WTC11 (cell line): ENCODE results near the gene RBFOX2.

Experiments used
- CREM ChIP-seq: sonication (generic); formaldehyde crosslinking; IDR thresholded peaks from 2 replicates; pipeline ENCODE4 v1.8.1; 2022; ENCODE audit warnings: mild to moderate bottlenecking, missing genetic modification reagents, moderate library complexity
- NFE2L1 ChIP-seq: sonication (generic); formaldehyde crosslinking; IDR thresholded peaks from 2 replicates; pipeline ENCODE4 v1.8.1; 2023; ENCODE audit warnings: missing genetic modification reagents
- TP53 ChIP-seq: sonication (generic); formaldehyde crosslinking; IDR thresholded peaks from 2 replicates; pipeline ENCODE4 v1.8.1; 2023; ENCODE audit warnings: mild to moderate bottlenecking, missing genetic modification reagents
- TF ChIP-seq, protein P1 (sequence below): sonication (generic); formaldehyde crosslinking; conservative IDR thresholded peaks from 2 replicates; pipeline ENCODE4 v1.8.1; 2022; ENCODE audit warnings: mild to moderate bottlenecking, missing genetic modification reagents
- TF ChIP-seq, protein P2 (sequence below): sonication (generic); formaldehyde crosslinking; conservative IDR thresholded peaks from 2 replicates; pipeline ENCODE4 v1.8.1; 2023; ENCODE audit warnings: mild to moderate bottlenecking, low read depth, missing genetic modification reagents, moderate library complexity
- TF ChIP-seq, protein P3 (sequence below): sonication (generic); formaldehyde crosslinking; IDR thresholded peaks from 2 replicates; pipeline ENCODE4 v1.8.1; 2023; ENCODE audit warnings: mild to moderate bottlenecking, missing genetic modification reagents, moderate library complexity
- TF ChIP-seq, protein P4 (sequence below): fragments of 200-600 bp; IDR thresholded peaks from 2 replicates; pipeline ENCODE4 v1.8.0; 2022; ENCODE audit warnings: antibody characterized with exemption
- TF ChIP-seq, protein P5 (sequence below): sonication (generic); formaldehyde crosslinking; IDR thresholded peaks from 2 replicates; pipeline ENCODE4 v1.8.1; 2023; ENCODE audit warnings: mild to moderate bottlenecking, moderate library complexity, missing genetic modification reagents
- TF ChIP-seq, protein P6 (sequence below): fragments of 250-450 bp; sonication (Bioruptor Pico); IDR thresholded peaks from 2 replicates; pipeline ENCODE4 v1.9.0; 2021; ENCODE audit warnings: moderate library complexity, mild to moderate bottlenecking, inconsistent platforms, borderline replicate concordance

DNA sequence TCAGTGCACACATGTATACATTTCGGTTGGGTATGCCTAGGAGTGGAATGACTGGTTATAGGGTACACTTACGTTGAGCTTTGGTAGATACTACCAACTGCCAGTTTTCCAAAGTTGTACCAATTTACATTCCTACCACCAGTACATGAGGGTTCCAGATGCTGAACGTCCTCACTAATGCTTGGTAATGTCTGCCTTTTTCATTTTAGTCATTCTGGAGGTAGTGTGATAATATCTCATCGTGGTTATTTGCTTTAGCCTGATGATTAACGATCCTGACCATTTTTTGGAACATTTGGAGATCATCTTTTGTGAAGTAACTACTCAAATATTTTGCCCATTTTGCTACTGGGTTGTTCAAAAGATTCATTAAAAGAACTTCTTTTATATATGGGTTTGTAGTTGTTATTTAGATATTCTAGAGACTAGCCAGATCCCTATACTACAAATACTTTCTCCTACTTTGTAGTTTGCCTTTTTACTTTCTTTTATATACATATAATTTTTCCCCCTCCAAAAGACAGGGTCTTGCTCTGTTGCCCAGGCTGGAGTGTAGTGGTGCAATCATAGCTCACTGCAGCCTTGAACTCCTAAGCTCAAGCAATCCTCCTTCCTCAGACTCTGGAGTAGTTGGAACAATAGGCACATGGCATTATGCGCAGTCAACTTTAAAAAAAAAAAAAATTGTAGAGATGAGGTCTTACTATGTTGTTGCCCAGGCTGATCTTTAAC, 62.1 kb downstream of the RBFOX2 start:
- TF ChIP-seq, protein P1, sequence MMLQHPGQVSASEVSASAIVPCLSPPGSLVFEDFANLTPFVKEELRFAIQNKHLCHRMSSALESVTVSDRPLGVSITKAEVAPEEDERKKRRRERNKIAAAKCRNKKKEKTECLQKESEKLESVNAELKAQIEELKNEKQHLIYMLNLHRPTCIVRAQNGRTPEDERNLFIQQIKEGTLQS: no peak
- TF ChIP-seq, protein P2, sequence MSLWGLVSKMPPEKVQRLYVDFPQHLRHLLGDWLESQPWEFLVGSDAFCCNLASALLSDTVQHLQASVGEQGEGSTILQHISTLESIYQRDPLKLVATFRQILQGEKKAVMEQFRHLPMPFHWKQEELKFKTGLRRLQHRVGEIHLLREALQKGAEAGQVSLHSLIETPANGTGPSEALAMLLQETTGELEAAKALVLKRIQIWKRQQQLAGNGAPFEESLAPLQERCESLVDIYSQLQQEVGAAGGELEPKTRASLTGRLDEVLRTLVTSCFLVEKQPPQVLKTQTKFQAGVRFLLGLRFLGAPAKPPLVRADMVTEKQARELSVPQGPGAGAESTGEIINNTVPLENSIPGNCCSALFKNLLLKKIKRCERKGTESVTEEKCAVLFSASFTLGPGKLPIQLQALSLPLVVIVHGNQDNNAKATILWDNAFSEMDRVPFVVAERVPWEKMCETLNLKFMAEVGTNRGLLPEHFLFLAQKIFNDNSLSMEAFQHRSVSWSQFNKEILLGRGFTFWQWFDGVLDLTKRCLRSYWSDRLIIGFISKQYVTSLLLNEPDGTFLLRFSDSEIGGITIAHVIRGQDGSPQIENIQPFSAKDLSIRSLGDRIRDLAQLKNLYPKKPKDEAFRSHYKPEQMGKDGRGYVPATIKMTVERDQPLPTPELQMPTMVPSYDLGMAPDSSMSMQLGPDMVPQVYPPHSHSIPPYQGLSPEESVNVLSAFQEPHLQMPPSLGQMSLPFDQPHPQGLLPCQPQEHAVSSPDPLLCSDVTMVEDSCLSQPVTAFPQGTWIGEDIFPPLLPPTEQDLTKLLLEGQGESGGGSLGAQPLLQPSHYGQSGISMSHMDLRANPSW (CRISPR knock-in tag): no peak
- TF ChIP-seq, protein P3, sequence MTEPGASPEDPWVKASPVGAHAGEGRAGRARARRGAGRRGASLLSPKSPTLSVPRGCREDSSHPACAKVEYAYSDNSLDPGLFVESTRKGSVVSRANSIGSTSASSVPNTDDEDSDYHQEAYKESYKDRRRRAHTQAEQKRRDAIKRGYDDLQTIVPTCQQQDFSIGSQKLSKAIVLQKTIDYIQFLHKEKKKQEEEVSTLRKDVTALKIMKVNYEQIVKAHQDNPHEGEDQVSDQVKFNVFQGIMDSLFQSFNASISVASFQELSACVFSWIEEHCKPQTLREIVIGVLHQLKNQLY: no peak
- TF ChIP-seq, protein P4, sequence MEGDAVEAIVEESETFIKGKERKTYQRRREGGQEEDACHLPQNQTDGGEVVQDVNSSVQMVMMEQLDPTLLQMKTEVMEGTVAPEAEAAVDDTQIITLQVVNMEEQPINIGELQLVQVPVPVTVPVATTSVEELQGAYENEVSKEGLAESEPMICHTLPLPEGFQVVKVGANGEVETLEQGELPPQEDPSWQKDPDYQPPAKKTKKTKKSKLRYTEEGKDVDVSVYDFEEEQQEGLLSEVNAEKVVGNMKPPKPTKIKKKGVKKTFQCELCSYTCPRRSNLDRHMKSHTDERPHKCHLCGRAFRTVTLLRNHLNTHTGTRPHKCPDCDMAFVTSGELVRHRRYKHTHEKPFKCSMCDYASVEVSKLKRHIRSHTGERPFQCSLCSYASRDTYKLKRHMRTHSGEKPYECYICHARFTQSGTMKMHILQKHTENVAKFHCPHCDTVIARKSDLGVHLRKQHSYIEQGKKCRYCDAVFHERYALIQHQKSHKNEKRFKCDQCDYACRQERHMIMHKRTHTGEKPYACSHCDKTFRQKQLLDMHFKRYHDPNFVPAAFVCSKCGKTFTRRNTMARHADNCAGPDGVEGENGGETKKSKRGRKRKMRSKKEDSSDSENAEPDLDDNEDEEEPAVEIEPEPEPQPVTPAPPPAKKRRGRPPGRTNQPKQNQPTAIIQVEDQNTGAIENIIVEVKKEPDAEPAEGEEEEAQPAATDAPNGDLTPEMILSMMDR: no peak
- TF ChIP-seq, protein P5, sequence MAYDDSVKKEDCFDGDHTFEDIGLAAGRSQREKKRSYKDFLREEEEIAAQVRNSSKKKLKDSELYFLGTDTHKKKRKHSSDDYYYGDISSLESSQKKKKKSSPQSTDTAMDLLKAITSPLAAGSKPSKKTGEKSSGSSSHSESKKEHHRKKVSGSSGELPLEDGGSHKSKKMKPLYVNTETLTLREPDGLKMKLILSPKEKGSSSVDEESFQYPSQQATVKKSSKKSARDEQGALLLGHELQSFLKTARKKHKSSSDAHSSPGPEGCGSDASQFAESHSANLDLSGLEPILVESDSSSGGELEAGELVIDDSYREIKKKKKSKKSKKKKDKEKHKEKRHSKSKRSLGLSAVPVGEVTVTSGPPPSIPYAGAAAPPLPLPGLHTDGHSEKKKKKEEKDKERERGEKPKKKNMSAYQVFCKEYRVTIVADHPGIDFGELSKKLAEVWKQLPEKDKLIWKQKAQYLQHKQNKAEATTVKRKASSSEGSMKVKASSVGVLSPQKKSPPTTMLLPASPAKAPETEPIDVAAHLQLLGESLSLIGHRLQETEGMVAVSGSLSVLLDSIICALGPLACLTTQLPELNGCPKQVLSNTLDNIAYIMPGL (CRISPR knock-in tag): no peak
- TF ChIP-seq TP53 (CRISPR knock-in tag) (no peak), NFE2L1 (CRISPR knock-in tag) (no peak), CREM (CRISPR knock-in tag) (no peak)
- TF ChIP-seq, protein P6, sequence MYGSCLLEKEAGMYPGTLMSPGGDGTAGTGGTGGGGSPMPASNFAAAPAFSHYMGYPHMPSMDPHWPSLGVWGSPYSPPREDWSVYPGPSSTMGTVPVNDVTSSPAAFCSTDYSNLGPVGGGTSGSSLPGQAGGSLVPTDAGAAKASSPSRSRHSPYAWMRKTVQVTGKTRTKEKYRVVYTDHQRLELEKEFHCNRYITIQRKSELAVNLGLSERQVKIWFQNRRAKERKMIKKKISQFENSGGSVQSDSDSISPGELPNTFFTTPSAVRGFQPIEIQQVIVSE (CRISPR knock-in tag): no peak
